HCT116 (cell line): ENCODE measurements around the gene CACNA1A. TPM values are rescaled to one million over a fixed set of nuclear protein-coding genes. Genes with fewer than 3 reads are reported as not detected.
"Not testable (repeated sequence)": the region's sequence is repeated elsewhere in the genome, so short reads cannot be mapped to it uniquely, and the experiment has no call there.

ENCODE experiments used
- ATAC-seq: fragments of 200-7000 bp; cut with Tn5 transposase; 2 replicates; pipeline ENCODE4 v1.9.1; 2020; ENCODE audit warnings: mild to moderate bottlenecking, moderate library complexity
- BruUV-seq: library from RNA; stranded (reverse); fragments of 400-500 nt; replicated peaks from 2 replicates; lab custom pipeline; 2021; lab: Mats Ljungman, UMichigan
- CTCF ChIA-PET: fragments of 300-600 bp; sonication (Branson Sonifier 250); formaldehyde crosslinking; loops from one replicate; lab custom pipeline; 2021; ENCODE audit warnings: antibody characterized with exemption; lab: Charles Lee
- POLR2A ChIA-PET: fragments of 300-600, 350-600 bp; sonication (Branson Sonifier 250); formaldehyde crosslinking; loops from one replicate; lab custom pipeline; 2021; ENCODE audit warnings: antibody characterized with exemption; lab: Charles Lee
- RAD21 ChIA-PET, 2 experiments: fragments of 300-600 bp; sonication (Branson Sonifier 250); formaldehyde crosslinking; loops; one replicate each; lab custom pipeline; 2023; ENCODE audit warnings: low total read pairs in 2 of 2; ENCODE audit not compliant: uncharacterized antibody in 2 of 2, unreplicated experiment in 2 of 2, low non-redundant PET in 1 of 2; lab: Charles Lee
- DNase-seq: peaks from one replicate; pipeline ENCODE4 v3.0.0-alpha.2; 2010; ENCODE audit warnings: low read depth, low spot score
- H2AFZ ChIP-seq: fragments of 200-600 bp; shearing (Covaris generic), sonication (generic); 2 replicates; pipeline ENCODE4 v1.6.1; 2017; ENCODE audit warnings: low read depth, mixed run types, mixed read lengths, antibody characterized with exemption, low read length; ENCODE audit not compliant: poor library complexity, severe bottlenecking
- H3K27ac ChIP-seq: 2 replicates; pipeline ENCODE4 v1.5.1; 2012; ENCODE audit warnings: low read depth, low read length
- H3K27me3 ChIP-seq: fragments of 200-600 bp; sonication (generic); 2 replicates; pipeline ENCODE4 v1.6.1; 2016; ENCODE audit warnings: mixed run types, low read length, mixed read lengths; ENCODE audit not compliant: insufficient read depth
- H3K36me3 ChIP-seq, 2 experiments: fragments of 200-500 bp in 1 of 2; fragments of 200-600 bp in 1 of 2; sonication (Bioruptor generic) in 1 of 2; sonication (generic) in 1 of 2; 2 replicates each; pipeline versions ENCODE4 v1.5.1 to v1.6.1; 2014 to 2016; ENCODE audit warnings: low read length in 2 of 2, inconsistent platforms in 1 of 2, mixed read lengths in 1 of 2, mixed run types in 1 of 2; ENCODE audit not compliant: insufficient read depth in 2 of 2, control insufficient read depth in 1 of 2
- H3K4me1 ChIP-seq, 2 experiments: fragments of 200-600 bp in 1 of 2; sonication (generic) in 1 of 2; 2 replicates each; pipeline versions ENCODE4 v1.5.1 to v1.6.1; 2012 to 2017; ENCODE audit warnings: low read length in 2 of 2, inconsistent platforms in 1 of 2, mild to moderate bottlenecking in 1 of 2, mixed read lengths in 1 of 2, mixed run types in 1 of 2, moderate library complexity in 1 of 2; ENCODE audit not compliant: insufficient read depth in 2 of 2, control insufficient read depth in 1 of 2
- H3K4me2 ChIP-seq: fragments of 200-600 bp; sonication (generic); 2 replicates; pipeline ENCODE4 v1.6.1; 2017; ENCODE audit warnings: mixed run types, low read length, mixed read lengths
- H3K4me3 ChIP-seq, 2 experiments: fragments of 200-600 bp in 1 of 2; sonication (generic) in 1 of 2; replicated peaks in 1 of 2; 2 replicates each; pipeline ENCODE4 v1.5.1; 2011 to 2016; ENCODE audit warnings: low read length in 2 of 2, control low read depth in 1 of 2, low read depth in 1 of 2, mild to moderate bottlenecking in 1 of 2, mixed read lengths in 1 of 2, mixed run types in 1 of 2
- H3K79me2 ChIP-seq: fragments of 200-600 bp; sonication (generic); 2 replicates; pipeline ENCODE4 v1.6.1; 2017; ENCODE audit warnings: mild to moderate bottlenecking, mixed run types, low read length, moderate library complexity, mixed read lengths; ENCODE audit not compliant: insufficient read depth
- H3K9ac ChIP-seq: fragments of 200-600 bp; sonication (generic); 2 replicates; pipeline ENCODE4 v1.6.1; 2016; ENCODE audit warnings: low read length, mixed read lengths
- H3K9me2 ChIP-seq: fragments of 200-600 bp; sonication (generic), shearing (Covaris generic); 2 replicates; pipeline ENCODE4 v1.6.1; 2017; ENCODE audit warnings: mixed run types, mild to moderate bottlenecking, moderate library complexity; ENCODE audit not compliant: insufficient read depth
- H3K9me3 ChIP-seq, 2 experiments: fragments of 200-500 bp in 1 of 2; fragments of 200-600 bp in 1 of 2; sonication (Bioruptor generic) in 1 of 2; sonication (generic) in 1 of 2; 2 replicates each; pipeline ENCODE4 v1.6.1; 2014 to 2017; ENCODE audit warnings: low read length in 2 of 2, mixed read lengths in 2 of 2, inconsistent platforms in 1 of 2, low read depth in 1 of 2, mild to moderate bottlenecking in 1 of 2, mixed run types in 1 of 2, moderate library complexity in 1 of 2; ENCODE audit not compliant: control insufficient read depth in 1 of 2, insufficient read depth in 1 of 2
- H4K20me1 ChIP-seq: fragments of 200-600 bp; sonication (generic), shearing (Covaris generic); 2 replicates; pipeline ENCODE4 v1.6.1; 2017; ENCODE audit warnings: mixed run types, mild to moderate bottlenecking, moderate library complexity; ENCODE audit not compliant: insufficient read depth
- CBX3 ChIP-seq: IDR thresholded peaks from 2 replicates; pipeline ENCODE4 v1.6.1; 2012; ENCODE audit warnings: low read depth
- MAX ChIP-seq: IDR thresholded peaks from 2 replicates; pipeline ENCODE4 v1.6.1; 2012
- POLR2AphosphoS5 ChIP-seq: IDR thresholded peaks from 2 replicates; pipeline ENCODE4 v1.6.1; 2011; ENCODE audit warnings: mild to moderate bottlenecking, low read depth, low read length, moderate library complexity
- SP1 ChIP-seq: IDR thresholded peaks from 2 replicates; pipeline ENCODE4 v1.6.1; 2012; ENCODE audit warnings: low read depth
- ZNF274 ChIP-seq: fragments of 200-500 bp; sonication (Bioruptor generic); IDR thresholded peaks from 2 replicates; pipeline ENCODE4 v1.6.1; 2014; ENCODE audit warnings: mild to moderate bottlenecking, low read depth, low read length, inconsistent platforms
- intact Hi-C: fragments of 100-400 bp; cut with micrococcal nuclease; formaldehyde crosslinking; loops from 2 replicates; pipeline ENCODE4 v1.10.0; 2022
- total RNA-seq: library from RNA; stranded (reverse); gene quantifications from one replicate; pipeline ENCODE4 v1.2.1, GENCODE V29; 2021; ENCODE audit not compliant: unreplicated experiment

The CACNA1A gene
- total RNA-seq, 1 experiment from 2014 or later, result 7.5 TPM

- no peaks in the 10 kb centered on the region; the same call in 1 of the 2 replicates for H3K27me3 ChIP-seq
- TF ChIP-seq ZNF274 (no peak), CBX3 (no peak), MAX (no peak), POLR2AphosphoS5 (no peak), SP1 (no peak)
- H3K27ac ChIP-seq, result no peak overlapping the region
- no TSS peak for BruUV-seq
- POLR2A ChIA-PET, result no interaction called here
- no peak for ATAC-seq
- no peak overlapping the region for H3K9ac ChIP-seq
- no peaks in the 10 kb centered on the region for H4K20me1 ChIP-seq
- CTCF ChIA-PET, result no interaction called here
- H3K9me2 ChIP-seq, result no peaks in the 10 kb centered on the region
- peaks cover 0 to 6% of the 10 kb centered on the region in 2 experiments; a peak in 1 of 4 replicates for H3K4me1 ChIP-seq
- H3K79me2 ChIP-seq, result no peaks in the 10 kb centered on the region
- RAD21 ChIA-PET, result no interaction called here
- H3K4me2 ChIP-seq, result no peak overlapping the region
- no peak overlapping the region for H2AFZ ChIP-seq
- intact Hi-C loops, result no loop called here
- H3K4me3 ChIP-seq, result no peak overlapping the region
- H3K36me3 ChIP-seq, result no peaks in the 10 kb centered on the region
- H3K9me3 ChIP-seq, result peaks cover 4 to 5% of the 10 kb centered on the region in 2 experiments; a peak in 2 of 4 replicates
- DNase-seq, result no peak
Measured at GRCh38 chr19:13362668-13363067, 143.6 kb downstream of the CACNA1A start.

GRCh38 chr19:13361726-13362125 lies 144.6 kb downstream of the CACNA1A start:
- BruUV-seq, H3K27me3 ChIP-seq, H3K4me3 ChIP-seq, H3K36me3 ChIP-seq, ATAC-seq, H3K79me2 ChIP-seq, H3K4me1 ChIP-seq, RAD21 ChIA-PET, DNase-seq, POLR2A ChIA-PET, intact Hi-C loops, H3K4me2 ChIP-seq, H3K9me3 ChIP-seq, H3K27ac ChIP-seq, H3K9ac ChIP-seq, H2AFZ ChIP-seq, H3K9me2 ChIP-seq, CTCF ChIA-PET, H4K20me1 ChIP-seq: not testable (repeated sequence)
